ENCODE measurements around the gene ECE1.

DNA sequence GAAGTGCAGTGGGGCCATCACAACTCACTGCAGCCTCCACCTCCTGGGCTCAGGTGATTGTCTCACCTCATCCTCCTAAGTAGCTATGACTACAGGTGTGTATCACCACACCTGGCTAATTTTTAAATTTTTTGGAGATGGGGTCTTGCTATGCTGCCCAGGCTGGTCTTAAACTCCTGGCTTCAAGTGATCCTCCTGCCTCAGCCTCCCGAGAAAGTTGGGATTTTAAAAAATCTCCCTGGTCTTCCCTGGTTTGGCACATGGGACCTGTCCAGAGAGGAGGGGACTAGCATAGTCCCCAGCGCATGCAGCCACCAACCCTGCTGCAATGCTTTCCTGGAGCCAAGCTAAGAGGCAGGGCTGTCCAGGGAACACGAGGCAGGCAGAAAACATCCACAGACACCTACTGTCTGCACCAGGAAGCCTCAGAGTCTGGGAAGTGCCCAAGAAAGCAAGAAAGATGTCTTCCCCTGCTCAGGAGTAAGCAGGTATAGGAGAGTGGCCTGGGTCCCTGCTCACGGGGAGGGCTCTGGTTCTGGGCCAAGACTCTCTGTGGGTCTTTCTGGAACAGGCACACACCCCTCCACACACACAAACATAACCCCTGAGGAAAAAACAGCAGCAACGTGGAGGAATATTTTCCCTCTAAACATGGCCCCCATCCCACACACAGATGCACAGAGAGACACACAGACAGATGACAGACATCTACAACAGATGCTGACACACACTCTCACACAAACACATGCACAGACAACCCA lies 30.8 kb downstream of the ECE1 start:
- TF ChIP-seq POLR2A (IDR thresholded peaks at IDR 0.05) = no peak
- TF ChIP-seq, protein P1, sequence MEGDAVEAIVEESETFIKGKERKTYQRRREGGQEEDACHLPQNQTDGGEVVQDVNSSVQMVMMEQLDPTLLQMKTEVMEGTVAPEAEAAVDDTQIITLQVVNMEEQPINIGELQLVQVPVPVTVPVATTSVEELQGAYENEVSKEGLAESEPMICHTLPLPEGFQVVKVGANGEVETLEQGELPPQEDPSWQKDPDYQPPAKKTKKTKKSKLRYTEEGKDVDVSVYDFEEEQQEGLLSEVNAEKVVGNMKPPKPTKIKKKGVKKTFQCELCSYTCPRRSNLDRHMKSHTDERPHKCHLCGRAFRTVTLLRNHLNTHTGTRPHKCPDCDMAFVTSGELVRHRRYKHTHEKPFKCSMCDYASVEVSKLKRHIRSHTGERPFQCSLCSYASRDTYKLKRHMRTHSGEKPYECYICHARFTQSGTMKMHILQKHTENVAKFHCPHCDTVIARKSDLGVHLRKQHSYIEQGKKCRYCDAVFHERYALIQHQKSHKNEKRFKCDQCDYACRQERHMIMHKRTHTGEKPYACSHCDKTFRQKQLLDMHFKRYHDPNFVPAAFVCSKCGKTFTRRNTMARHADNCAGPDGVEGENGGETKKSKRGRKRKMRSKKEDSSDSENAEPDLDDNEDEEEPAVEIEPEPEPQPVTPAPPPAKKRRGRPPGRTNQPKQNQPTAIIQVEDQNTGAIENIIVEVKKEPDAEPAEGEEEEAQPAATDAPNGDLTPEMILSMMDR (IDR thresholded peaks at IDR 0.05) = no peak

All from ovary (tissue), 3 donors.